HepG2 (cell line): ENCODE data around the gene COQ9. TPM values are rescaled to one million over a fixed set of nuclear protein-coding genes. Genes with fewer than 3 reads are reported as not detected.

Experiments
- ATF6 ChIP-seq: sonication (generic); formaldehyde crosslinking; conservative IDR thresholded peaks from 2 replicates; pipeline ENCODE4 v1.4.0; 2020; ENCODE audit warnings: missing genetic modification reagents
- BHLHE40 ChIP-seq: IDR thresholded peaks from 2 replicates; pipeline ENCODE4 v1.6.1; 2011; ENCODE audit warnings: low read length, improper control_type of control experiment
- CCAR2 ChIP-seq: fragments of 200-400 bp; formaldehyde crosslinking; optimal IDR thresholded peaks from 2 replicates; pipeline ENCODE3; 2018; ENCODE audit warnings: low read depth, mild to moderate bottlenecking, low read length, moderate library complexity
- DR1 ChIP-seq: sonication (generic); formaldehyde crosslinking; IDR thresholded peaks from 2 replicates; pipeline ENCODE4 v1.8.0; 2021; ENCODE audit warnings: mild to moderate bottlenecking, missing genetic modification reagents, inconsistent platforms
- FIP1L1 ChIP-seq: fragments of 200-400 bp; formaldehyde crosslinking; IDR thresholded peaks from 2 replicates; pipeline ENCODE4 v1.6.1; 2018; ENCODE audit warnings: low read depth, mild to moderate bottlenecking, low read length, moderate library complexity, borderline replicate concordance; ENCODE audit not compliant: insufficient read depth
- FOXJ3 ChIP-seq: sonication (generic); formaldehyde crosslinking; IDR thresholded peaks from 2 replicates; pipeline ENCODE4 v1.4.0; 2020; ENCODE audit warnings: missing genetic modification reagents, mild to moderate bottlenecking, borderline replicate concordance
- JUND ChIP-seq: sonication (generic); formaldehyde crosslinking; IDR thresholded peaks from 2 replicates; pipeline ENCODE4 v1.8.0; 2022; ENCODE audit warnings: mild to moderate bottlenecking, missing genetic modification reagents
- MEIS2 ChIP-seq: sonication (generic); formaldehyde crosslinking; IDR thresholded peaks from 2 replicates; pipeline ENCODE4 v1.9.0; 2021; ENCODE audit warnings: mild to moderate bottlenecking, missing genetic modification reagents
- NFYC ChIP-seq: IDR thresholded peaks from 2 replicates; pipeline ENCODE4 v1.6.1; 2016; ENCODE audit warnings: missing genetic modification reagents, missing compliant biosample characterization
- PHF21A ChIP-seq: sonication (generic); formaldehyde crosslinking; IDR thresholded peaks from 2 replicates; pipeline ENCODE4 v1.5.0; 2020; ENCODE audit warnings: mild to moderate bottlenecking, missing genetic modification reagents
- PHF8 ChIP-seq: sonication (generic); formaldehyde crosslinking; IDR thresholded peaks from 2 replicates; pipeline ENCODE4 v1.5.0; 2020; ENCODE audit warnings: missing genetic modification reagents
- REST ChIP-seq, 2 experiments: IDR thresholded peaks; 2 replicates each; pipeline ENCODE4 v1.6.1; 2011 to 2012; ENCODE audit warnings: low read length in 2 of 2, borderline replicate concordance in 1 of 2, low read depth in 1 of 2, mild to moderate bottlenecking in 1 of 2, moderate library complexity in 1 of 2
- STAG1 ChIP-seq: sonication (generic); formaldehyde crosslinking; IDR thresholded peaks from 2 replicates; pipeline ENCODE4 v1.4.0; 2020; ENCODE audit warnings: missing genetic modification reagents
- TEF ChIP-seq: sonication (generic); formaldehyde crosslinking; IDR thresholded peaks from 2 replicates; pipeline ENCODE4 v1.5.0; 2020; ENCODE audit warnings: missing genetic modification reagents
- TGIF2 ChIP-seq: IDR thresholded peaks from 2 replicates; pipeline ENCODE4 v1.6.1; 2016; ENCODE audit warnings: control low read depth, missing compliant biosample characterization
- ZFAT ChIP-seq: sonication (generic); formaldehyde crosslinking; conservative IDR thresholded peaks from 2 replicates; pipeline ENCODE4 v1.8.1; 2023; ENCODE audit warnings: missing genetic modification reagents, inconsistent platforms
- ZFYVE20 ChIP-seq: sonication (generic); formaldehyde crosslinking; IDR thresholded peaks from 2 replicates; pipeline ENCODE4 v1.8.0; 2023; ENCODE audit warnings: low read depth, mild to moderate bottlenecking, moderate library complexity, missing genetic modification reagents, borderline replicate concordance
- ZNF251 ChIP-seq: sonication (generic); formaldehyde crosslinking; IDR thresholded peaks from 2 replicates; pipeline ENCODE4 v1.9.0; 2021; ENCODE audit warnings: mild to moderate bottlenecking, missing genetic modification reagents
- ZNF253 ChIP-seq: sonication (generic); formaldehyde crosslinking; IDR thresholded peaks from 2 replicates; pipeline ENCODE4 v1.8.0; 2022; ENCODE audit warnings: mild to moderate bottlenecking, missing genetic modification reagents, borderline replicate concordance
- ZNF432 ChIP-seq: sonication (generic); formaldehyde crosslinking; IDR thresholded peaks from 2 replicates; pipeline ENCODE4 v1.5.0; 2020; ENCODE audit warnings: missing genetic modification reagents, mild to moderate bottlenecking, borderline replicate concordance
- ZNF589 ChIP-seq: sonication (generic); formaldehyde crosslinking; conservative IDR thresholded peaks from 2 replicates; pipeline ENCODE4 v1.8.0; 2022; ENCODE audit warnings: mild to moderate bottlenecking, moderate library complexity, missing genetic modification reagents
- ZNF776 ChIP-seq: sonication (generic); formaldehyde crosslinking; IDR thresholded peaks from 2 replicates; pipeline ENCODE4 v1.4.0; 2020; ENCODE audit warnings: mild to moderate bottlenecking, missing genetic modification reagents
- ZNF839 ChIP-seq: sonication (generic); formaldehyde crosslinking; IDR thresholded peaks from 2 replicates; pipeline ENCODE4 v1.4.0; 2020; ENCODE audit warnings: missing genetic modification reagents, mild to moderate bottlenecking, borderline replicate concordance
- polyA plus RNA-seq, 8 experiments: library from polyadenylated mRNA; depleted of rRNA in 3 of 8; stranded (reverse) in 7 of 8; unstranded in 1 of 8; fragments of >200 nt; fragmentation: Illumina TruSeq in 4 of 8; extraction: Trizol in 4 of 8; gene quantifications; 2 replicates each; pipeline versions ENCODE4 v1.2.1 to v1.2.3, GENCODE V29; 2011 to 2016; ENCODE audit warnings: low read depth in 4 of 8, missing spikeins in 1 of 8, mixed read lengths in 1 of 8; ENCODE audit not compliant: insufficient read depth in 1 of 8
- total RNA-seq, 5 experiments: library from RNA; depleted of rRNA; stranded (reverse); fragments of >200 nt; fragmentation: Illumina TruSeq; extraction: Trizol; gene quantifications; 2 replicates each; pipeline ENCODE4 v1.2.3, GENCODE V29; 2016; ENCODE audit warnings: low read depth in 1 of 5

COQ9 gene
- total and polyA plus RNA-seq, 2 of the 13 experiments (the other 11 are each of a cell fraction or from before 2014, with no cell fraction given): 57.5 to 108 TPM

- TF ChIP-seq ZFYVE20 (CRISPR knock-in tag) (no peak), DR1 (CRISPR knock-in tag) (peak; percentile 76; the same call in 1 of the 2 replicates), PHF8 (peak; percentile 99), REST (IDR thresholded peaks at IDR 0.05; ENCODE audit: borderline replicate concordance in 1 of 2, low read depth in 1 of 2, low read length in 2 of 2) (peak in 1 of 2 experiments; percentile 80; a peak in 1 of 4 replicates), ZNF839 (CRISPR knock-in tag) (peak; percentile 88; the same call in 1 of the 2 replicates), ZNF432 (CRISPR knock-in tag) (no peak), PHF21A (CRISPR knock-in tag) (no peak), FIP1L1 (no peak), MEIS2 (CRISPR knock-in tag) (peak; percentile 23; the same call in 1 of the 2 replicates), ZNF589 (CRISPR knock-in tag) (0 out of 2 replicates have a peak, but pooled peaks have one; percentile 47), ZFAT (CRISPR knock-in tag) (no peak), FOXJ3 (CRISPR knock-in tag) (peak; percentile 74; the same call in 1 of the 2 replicates), TGIF2 (CRISPR knock-in tag) (no peak; the same call in 1 of the 2 replicates), NFYC (CRISPR knock-in tag) (no peak), ATF6 (no peak), STAG1 (peak; percentile 78), TEF (CRISPR knock-in tag) (0 out of 2 replicates have a peak, but pooled peaks have one; percentile 9), ZNF253 (CRISPR knock-in tag) (peak; percentile 88; the same call in 1 of the 2 replicates), BHLHE40 (no peak), ZNF776 (peak; percentile 90), JUND (CRISPR knock-in tag) (peak; percentile 64), CCAR2 (peak; percentile 72), ZNF251 (CRISPR knock-in tag) (no peak)
These were observed 15.1 kb downstream of the COQ9 start, which contains the start of gene POLR2C (continued) for GRCh38 chr16:57462209-57462977.
